ENCODE measurements around the gene ANKRD52. TPM values are rescaled to one million over a fixed set of nuclear protein-coding genes. Genes with fewer than 3 reads are reported as not detected.
"Not testable (repeated sequence)": the region's sequence is repeated elsewhere in the genome, so short reads cannot be mapped to it uniquely, and the experiment has no call there.

ANKRD52 gene
- total and polyA plus RNA-seq, 12 donors, result 8.4 to 86.8 (median 28.7) TPM

- Histone ChIP-seq H3K27me3 (no peaks in the 10 kb centered on the region), H3K27ac (peak overlapping the region in 1 of 5 donors; percentile 3), H3K36me3 (replicated peaks in 1 of 2) (peaks cover 0 to 27% of the 10 kb centered on the region in 2 donors), H3K4me1 (replicated peaks in 1 of 2) (peaks cover 0 to 6% of the 10 kb centered on the region in 2 donors), H3K9me3 (replicated peaks in 1 of 3) (no peaks in the 10 kb centered on the region), H3K4me3 (no peak overlapping the region)
- intact Hi-C loops (cut with DNase I), result no loop called here
- TF ChIP-seq POLR2A (IDR thresholded peaks at IDR 0.05) (no peak), CTCF (IDR thresholded peaks at IDR 0.05) (no peak)
- DNase-seq, result no peak
- 7 to 35% (median 30%) methylated on average over 1 of the region's 1 CpG for WGBS, 4 donors
Measured at GRCh38 chr12:56202366-56202765, 55.8 kb downstream of the ANKRD52 start.

GRCh38 chr12:56198836-56199235, 59.3 kb downstream of the ANKRD52 start:
- Histone ChIP-seq H3K27me3 (no peaks in the 10 kb centered on the region), H3K36me3 (replicated peaks in 1 of 2) (no peaks in the 10 kb centered on the region), H3K9me3 (replicated peaks in 1 of 3) (no peaks in the 10 kb centered on the region), H3K4me1 (replicated peaks in 1 of 2) (peaks cover 0 to 6% of the 10 kb centered on the region in 2 donors), H3K27ac (no peak overlapping the region), H3K4me3 (no peak overlapping the region)
- TF ChIP-seq CTCF (IDR thresholded peaks at IDR 0.05), result no peak
- no peak for TF ChIP-seq POLR2A (IDR thresholded peaks at IDR 0.05)
- WGBS, 4 donors, result 17 to 58% (median 45%) methylated on average over 1 of the region's 1 CpG
- intact Hi-C loops (cut with DNase I), result no loop called here
- no peak for DNase-seq

GRCh38 chr12:56197921-56198635, 60.1 kb downstream of the ANKRD52 start:
- H3K4me3 ChIP-seq, result no peak overlapping the region
- intact Hi-C loops (cut with DNase I), result no loop called here
- DNase-seq, result no peak
- H3K9me3 ChIP-seq (replicated peaks in 1 of 3), result no peaks in the 10 kb centered on the region
- 81 to 92% (median 85%) methylated on average over 9 of the region's 9 CpGs for WGBS, 4 donors
- H3K4me1 ChIP-seq (replicated peaks in 1 of 2), result peaks cover 0 to 6% of the 10 kb centered on the region in 2 donors
- H3K27ac ChIP-seq, result no peak overlapping the region
- no peaks in the 10 kb centered on the region for H3K36me3 ChIP-seq (replicated peaks in 1 of 2)
- TF ChIP-seq POLR2A (IDR thresholded peaks at IDR 0.05) (no peak), CTCF (IDR thresholded peaks at IDR 0.05) (no peak)
- no peaks in the 10 kb centered on the region for H3K27me3 ChIP-seq

- DNase-seq; H3K9me3 ChIP-seq (replicated peaks in 1 of 3); H3K4me1 ChIP-seq (replicated peaks in 1 of 2); H3K36me3 ChIP-seq (replicated peaks in 1 of 2); H3K27me3 ChIP-seq; intact Hi-C loops (cut with DNase I); H3K4me3 ChIP-seq: not testable (repeated sequence)
- 57 to 72% (median 68%) methylated on average over 11 of the region's 11 CpGs for WGBS, 4 donors
- H3K27ac ChIP-seq, result peak overlapping the region in 2 of 5 donors; percentile 38 to 61
Measured at GRCh38 chr12:56196818-56197550, 61.2 kb downstream of the ANKRD52 start.
